Stimulated activated CD4-positive, alpha-beta T cell treated with anti-CD3 and anti-CD28 coated beads, TNF-alpha, amount 100 ng/mL, for 1 hour (primary cell): Measurements from ENCODE around the gene FAM83C.
"Not testable (repeated sequence)": the region's sequence is repeated elsewhere in the genome, so short reads cannot be mapped to it uniquely, and the experiment has no call there.

Source experiments
- DNase-seq, 3 donors: peaks; one replicate each; pipeline ENCODE4 v3.0.0-alpha.2; 2020; ENCODE audit warnings: low read depth in 3 of 3, low spot score in 1 of 3

Gene FAM83C

DNA sequence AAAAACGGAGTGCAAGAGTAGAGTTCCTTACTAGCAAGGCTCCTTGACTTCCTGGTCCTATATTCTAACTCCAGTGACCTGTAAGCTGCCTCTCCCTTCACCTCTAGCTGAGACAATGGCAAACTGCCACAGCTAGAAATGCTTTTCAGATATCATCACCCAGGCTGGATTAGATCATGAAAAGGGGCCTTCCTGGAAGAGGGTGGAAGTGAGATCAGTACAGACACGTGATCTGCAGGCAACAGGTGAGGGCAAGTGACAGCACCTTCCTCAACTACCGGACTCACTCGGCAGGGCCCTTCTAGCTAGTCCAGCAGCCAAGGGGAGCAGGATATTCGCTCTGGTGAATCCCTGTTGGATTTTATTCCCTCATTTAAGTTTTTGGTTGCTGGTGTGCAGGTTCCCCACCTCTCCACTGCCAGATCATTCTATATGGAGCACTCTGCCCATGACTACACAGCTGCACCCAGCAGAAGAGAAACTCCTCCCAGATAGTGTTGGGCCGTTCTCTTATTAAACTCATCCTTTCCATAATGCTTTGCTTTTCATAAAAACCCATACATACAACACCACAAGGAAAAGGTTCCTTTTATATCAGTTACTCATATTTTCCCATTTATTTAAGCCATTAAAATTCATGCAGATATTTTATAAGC, 26.4 kb upstream of the FAM83C start:
- DNase-seq, result no peak

DNA sequence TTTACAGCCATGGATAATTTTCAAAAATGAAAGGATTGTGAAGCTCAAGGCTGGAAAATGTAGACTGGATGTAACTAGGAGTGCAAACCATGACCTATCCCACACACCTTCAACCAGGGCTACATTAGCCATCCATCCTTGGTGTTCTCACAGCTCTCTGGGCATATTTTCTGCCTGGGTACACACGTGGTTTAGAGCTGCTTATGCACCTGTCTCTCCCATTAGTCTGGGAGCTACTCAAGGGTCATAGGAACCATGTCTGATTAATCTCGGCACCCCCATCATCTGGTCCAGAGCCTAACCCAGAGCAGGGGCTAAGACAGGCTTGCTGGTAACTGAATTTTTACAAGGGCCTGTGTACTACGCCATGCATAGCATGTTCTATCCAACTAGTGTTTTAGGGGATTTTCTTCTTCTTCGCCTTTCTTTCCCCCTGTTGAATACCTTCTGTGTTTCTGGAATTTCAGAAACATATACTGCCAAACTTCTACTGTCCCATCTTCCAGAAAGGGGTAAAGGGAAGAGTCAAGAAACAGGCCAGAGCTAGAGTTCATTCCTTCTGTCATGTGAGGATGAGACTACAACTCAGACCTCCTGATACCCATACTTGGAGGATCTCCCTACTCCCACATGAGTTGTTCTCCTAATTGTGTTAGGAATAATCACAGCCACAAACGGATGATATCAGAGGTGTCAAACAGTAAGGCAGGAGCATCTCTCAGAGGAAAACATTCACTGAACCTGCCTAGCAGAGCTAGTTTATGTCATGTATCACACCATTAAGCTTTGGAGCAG, 25.4 kb upstream of the FAM83C start:
- DNase-seq, result no peak

DNA sequence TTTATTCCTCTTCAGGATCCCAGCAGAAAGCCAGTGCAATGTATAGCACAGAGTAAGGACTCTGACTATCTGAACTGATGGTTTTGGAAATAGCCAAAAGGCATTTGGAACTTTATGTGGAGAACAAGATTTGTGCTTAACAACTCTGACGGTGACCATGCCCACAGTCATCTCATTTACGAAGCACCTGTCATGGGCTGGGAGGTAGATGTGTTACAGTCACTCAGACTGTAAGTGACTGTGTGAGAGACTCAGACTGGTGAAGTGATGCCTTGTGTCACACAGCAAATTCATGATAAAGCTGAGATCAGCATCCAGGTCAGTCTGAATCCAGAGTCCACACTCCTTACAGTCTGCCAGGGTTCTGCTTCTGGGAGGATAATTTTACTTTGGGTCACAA, 23.9 kb upstream of the FAM83C start:
- DNase-seq, result no peak

DNA sequence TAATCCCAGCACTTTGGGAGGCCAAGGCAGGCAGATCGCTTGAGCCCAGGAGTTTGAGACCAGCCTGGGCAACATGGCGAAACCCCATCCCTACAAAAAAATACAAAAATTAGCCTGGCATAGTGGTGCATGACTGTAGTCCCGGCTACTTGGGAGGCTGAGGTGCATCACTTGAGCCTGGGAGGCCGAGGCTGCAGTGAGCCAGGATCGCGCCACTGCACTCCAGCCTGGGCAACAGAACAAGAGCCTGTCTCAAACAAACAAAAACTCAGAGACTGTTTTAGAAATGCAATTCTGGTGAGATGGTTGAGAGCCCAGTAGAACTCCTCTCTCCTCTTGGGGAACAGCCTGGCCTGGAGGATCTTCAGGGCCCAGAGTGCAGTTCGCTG, 23.4 kb upstream of the FAM83C start:
- not testable (repeated sequence) for DNase-seq

DNA sequence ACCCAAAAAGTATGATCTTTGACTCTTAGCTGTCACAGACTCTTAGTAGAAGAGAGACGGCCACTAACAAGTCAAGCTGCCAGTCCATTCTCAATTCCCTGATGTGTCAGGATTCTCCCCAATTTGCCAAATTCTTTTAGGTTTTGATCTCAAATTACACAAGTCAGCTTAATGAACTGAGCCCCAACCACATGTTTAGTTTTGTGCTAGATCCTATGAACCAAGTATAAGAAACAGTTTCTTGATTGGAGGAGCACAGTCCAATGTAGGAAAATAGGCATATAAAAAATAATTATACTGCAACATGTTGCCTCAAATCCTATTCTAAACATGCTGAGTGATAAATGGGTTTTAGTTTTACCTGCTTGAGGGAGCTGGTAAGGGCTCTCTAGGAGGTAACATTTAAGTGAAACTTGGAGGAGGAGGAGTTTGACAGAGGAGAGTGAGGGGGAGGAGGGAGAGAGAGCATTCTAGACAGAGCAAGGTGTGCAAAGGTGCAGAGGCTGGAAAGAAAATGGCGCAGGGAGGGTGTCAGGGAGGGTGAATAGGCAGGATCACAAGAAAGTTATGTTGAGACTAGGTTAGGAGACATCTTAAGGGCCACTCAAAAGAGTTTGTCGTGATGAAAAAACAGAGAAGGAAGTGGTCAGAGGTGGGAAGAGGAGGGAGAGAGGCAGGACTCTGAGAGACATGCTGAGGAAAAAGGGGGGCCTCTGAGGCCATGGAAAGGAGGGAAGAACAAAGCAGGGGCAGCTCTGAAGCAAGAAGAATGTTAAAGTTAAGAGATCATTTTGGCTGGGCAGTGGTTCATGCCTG, 22.8 kb upstream of the FAM83C start:
- no peak for DNase-seq

DNA sequence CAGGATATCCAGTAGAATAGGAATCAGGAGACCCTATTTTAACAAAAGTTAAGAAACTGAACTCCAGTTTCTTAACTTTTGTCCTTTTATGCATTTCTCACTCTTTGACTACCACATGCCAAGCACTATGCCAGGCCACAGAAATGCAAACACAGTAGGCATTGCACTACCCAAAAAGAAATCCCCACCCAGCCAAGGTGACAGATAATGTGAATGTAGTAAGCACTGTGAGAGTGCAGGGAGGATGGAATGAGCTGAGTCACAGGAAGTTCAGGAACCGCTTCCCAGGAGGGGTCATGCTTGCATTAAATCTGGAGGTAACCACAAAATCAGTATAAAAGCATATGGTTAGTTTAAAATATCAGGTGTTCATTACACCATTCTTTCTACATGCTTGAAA, 20.1 kb upstream of the FAM83C start:
- DNase-seq, result no peak

DNA sequence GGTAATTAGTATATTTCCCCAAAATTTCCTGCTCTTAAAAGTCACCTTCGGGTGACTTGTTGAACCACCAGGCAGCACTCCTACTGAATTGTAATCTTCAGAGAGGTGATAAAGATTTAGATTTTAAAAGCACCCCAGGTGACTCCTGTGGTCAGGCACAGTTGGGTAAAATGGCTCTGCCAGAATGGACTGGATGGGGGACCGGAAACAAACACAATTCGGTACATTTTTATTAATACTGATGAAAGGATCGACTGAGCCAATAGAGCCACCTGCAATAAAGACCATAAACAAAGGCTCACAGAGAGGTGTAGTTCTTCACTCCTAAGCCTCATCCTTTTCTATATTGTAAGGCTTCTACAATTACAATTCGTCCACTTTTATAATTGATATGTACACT, 19.6 kb upstream of the FAM83C start:
- DNase-seq, result no peak

DNA sequence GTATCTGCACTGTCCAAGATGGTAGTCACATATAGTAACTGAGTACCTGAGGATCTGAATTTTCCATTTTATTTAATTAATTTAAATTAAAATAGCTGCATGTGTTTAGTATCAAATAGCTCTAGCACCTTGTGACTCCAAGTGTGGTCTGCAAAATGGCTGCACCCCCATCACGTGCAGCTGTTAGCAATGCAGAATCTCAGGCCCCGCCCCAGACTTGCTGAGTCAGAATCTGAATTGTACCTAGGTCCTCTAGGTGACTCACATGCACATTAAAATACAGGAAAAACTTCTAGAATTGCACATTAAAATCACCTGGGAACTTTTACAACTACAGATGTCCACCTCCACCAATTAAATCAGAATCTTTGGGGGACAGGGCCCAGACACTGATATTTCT, 19.2 kb upstream of the FAM83C start:
- DNase-seq, result peak in 1 of 3 donors; percentile 37

DNA sequence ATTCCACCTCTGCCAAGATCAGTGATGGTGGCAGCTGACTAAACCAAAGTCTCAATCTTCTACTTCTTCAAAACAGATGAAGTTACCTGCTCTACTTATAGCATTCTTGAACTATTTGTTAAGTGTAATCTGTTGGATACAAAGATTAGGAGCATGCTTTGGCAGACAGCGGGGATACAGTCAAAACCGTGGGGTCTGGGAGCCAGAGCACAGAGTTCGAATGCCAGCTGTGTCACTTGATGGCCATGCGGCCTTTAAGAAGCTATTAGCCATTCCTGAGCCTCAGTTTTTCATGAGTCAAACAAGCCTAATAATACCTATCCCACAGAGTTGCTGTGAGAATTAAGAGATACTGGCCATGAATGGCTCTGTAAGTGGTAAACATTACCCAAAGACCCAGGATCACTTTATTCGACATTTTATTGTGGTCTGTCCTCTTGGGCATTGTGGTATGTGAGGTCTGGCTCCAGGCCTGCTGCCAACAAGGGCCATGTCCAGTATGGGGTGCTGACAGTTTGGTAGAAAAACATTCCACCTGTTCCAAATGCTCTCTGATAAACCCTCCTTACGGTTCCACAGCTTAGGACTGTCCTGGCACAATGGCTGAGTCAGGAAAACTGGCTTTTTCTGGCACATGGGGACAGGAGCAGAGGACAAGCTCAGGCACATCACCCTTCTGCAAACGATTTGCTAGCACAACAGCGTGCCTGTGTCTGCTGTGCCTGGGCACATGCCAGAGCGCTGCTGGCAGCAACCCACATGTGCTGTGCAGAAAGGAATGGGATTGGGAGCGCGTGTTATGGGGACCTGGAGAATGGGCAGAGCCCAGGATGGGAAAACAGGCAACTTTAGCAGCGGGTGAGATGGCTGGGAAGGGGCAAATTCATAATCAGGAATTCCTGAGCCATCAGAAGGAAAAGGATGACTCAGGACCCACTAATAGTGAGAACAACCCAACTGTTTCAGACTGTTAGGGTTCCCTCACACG, 15.7 kb upstream of the FAM83C start:
- DNase-seq, result no peak

DNA sequence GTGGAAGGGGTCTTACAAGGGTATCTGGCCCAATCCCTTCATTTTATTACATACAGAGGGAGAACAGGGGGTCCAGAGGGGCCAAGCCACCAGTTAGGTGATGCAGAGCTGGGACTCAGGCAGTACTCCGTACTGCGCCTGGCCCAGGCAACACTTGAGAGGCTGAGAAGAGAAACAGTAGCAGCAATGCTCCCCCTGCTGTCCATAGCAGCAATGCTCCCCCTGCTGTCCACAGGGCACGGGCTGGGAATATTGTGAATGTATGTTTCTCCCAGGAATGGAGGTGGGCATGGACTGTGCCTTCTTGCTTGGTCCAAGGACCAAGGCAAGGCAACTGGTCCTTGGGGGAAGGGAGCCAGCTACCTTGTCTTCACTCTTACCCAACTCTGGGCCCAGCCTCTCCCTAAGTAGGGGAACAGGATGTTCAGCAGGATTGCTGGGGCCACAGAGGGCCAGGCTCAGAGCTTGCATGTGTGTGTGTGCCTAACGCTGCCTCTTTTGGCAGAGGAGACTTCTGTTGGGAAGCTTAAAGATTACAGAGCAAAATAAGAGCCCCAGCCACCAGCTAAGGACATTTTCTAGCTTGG, 14.8 kb upstream of the FAM83C start:
- DNase-seq, result no peak

DNA sequence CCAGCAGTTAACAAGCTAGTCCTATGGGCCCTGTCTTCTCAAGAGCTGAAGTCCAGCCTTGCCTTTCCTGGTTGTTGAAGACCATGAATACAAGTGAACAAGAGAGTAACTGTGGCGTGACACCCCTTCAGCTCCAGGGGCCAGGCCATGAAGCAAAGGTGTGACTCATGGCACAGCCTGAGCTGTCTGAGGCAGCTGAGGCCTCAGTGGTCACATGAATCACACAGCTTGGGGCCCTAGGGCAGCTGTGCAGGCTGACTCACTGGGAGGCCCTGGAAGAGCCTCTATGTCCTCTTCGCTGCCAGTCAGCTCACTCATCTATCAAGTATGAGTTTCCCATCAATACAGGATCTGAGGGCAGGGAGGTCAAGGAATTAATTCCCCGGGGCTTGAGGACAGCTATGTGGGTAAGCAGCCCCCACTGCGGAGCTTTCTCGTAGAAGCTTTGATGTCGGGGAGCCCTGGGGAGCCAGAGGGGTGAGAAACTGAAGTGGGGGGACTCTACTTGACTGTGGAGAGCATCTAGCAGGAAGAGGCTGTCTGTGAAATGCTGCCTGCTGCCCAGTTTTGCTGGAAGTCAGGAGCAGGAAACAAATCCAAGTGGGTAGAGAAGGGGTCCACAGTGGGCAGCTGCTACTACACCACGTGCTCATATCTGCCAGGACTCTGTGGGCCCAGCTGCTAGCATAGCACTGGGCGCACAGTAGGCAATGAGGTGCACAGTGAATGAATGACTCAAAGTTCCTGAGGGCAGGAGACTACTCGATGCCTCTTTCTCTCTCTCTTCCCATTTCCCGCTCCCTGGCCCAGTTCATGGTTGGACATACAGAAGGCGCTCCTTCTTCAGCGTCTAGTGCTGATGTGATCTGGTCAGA, 13.7 kb upstream of the FAM83C start:
- peak in 1 of 3 donors; percentile 33 for DNase-seq

DNA sequence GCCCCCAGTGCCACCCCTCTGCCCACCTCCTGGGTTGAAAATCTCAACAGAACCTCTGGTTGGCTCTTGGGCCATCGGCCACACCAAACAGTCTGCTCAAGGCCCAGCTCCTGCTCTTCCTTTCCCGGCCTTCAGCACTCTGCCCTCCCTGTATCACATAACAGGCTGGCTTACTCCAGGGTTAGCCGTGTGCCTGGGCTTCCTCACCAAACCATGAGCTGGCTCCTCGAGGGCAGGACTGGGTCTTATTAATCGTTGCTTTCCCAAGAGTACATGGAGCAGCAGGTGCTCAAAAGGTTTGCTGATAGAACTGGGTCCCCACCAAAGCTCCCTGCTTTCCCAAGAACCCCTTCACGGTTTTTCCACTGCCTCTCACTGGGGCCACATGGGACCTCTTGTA, 12.7 kb upstream of the FAM83C start:
- DNase-seq, result no peak

DNA sequence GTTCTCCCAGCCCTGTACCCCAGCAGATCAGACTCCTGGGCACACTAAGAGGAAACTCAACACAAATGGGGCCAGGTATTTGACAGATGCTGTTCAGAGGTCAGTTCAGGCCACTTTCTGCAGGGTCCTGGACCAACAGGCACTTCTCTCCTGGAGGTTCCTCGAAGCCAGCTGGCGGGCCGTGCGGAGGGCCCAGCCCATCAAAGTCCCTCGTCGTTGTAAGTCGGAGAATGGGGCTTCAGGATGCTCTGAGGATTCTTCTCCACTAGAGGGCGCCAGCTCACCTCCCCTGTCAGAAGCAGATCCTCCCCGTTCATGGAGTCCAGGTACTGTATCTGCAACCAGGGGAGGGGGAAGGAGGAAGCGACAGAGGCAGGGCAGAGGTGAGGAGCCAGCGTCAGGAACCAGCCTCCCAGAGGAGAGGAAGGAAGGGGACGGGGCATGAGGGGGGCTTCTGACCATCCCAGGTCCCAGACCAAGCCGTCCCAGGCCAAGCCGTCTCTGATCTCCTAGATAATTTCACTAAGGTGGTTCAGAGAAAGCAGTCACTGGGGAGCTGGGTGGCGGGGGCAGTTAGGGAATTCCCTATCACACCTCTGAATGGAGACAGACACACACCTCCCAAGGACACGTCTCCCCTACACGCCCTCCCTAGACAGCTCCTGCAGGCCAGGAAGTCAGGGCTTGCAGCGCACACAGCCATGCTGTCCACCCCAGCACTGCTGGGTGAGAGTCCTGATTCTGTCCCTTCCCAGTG, 11.7 kb upstream of the FAM83C start:
- DNase-seq, result peak; percentile 62 to 68 (median 65)

DNA sequence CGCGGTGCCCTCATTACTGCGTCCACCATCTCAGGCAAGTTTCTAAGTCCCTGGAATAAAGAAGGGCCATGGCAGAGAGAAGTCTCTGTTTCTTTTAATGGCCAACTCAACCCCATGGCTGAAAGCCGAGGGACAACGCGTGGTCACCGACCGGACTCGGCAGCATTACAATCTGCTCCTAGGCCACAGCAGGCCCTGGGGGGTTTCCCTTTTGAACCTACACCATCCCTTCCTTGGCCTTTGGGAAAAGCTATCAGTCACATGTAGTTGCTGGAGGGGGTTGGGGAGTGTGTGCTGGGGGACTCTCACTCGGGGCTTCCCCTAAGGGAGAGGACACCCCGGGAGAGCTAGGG, 11.1 kb upstream of the FAM83C start:
- DNase-seq, result no peak

DNA sequence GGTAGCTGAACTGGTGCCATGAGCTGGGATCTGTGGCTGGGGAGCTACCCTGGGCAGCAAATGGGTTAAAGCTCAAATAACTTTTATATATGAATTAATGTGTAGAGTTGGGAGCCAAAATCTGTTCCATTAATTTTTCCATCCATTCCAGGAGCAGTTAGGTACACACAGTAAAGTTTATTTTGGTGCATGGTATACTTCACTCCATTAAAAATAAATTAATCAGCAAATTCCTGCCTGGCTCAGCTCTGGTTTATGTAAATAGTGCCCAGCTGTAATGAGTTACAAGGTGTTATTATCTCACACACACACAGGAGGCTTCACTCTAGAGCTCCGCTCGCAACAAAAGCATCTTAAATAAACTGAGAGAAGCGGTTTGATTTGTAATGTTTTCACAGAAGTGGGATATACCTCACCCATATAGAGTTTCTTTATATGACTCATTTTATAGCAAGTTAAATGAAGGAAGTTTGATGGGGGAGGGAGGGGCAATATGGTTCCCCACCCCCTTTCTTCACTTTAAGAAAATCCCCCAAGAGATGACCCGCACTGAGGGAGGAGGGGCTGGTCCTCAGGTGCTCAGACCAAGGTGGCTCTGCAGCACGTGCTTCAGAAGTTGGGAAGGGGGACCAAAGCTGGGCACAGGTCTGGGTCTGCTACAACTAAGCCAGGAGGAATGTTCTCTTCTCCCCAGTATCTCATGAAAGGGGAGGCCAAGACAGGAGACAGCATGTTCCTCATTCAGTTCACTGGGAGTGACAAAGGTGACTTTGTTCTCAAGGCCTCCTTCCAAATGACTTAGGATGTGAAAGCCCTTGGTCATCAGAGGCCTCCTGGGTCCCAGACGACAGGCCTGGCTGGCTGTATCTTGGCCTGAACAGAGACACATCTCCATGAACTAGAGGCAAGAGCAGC, 10.5 kb upstream of the FAM83C start:
- no peak for DNase-seq

DNA sequence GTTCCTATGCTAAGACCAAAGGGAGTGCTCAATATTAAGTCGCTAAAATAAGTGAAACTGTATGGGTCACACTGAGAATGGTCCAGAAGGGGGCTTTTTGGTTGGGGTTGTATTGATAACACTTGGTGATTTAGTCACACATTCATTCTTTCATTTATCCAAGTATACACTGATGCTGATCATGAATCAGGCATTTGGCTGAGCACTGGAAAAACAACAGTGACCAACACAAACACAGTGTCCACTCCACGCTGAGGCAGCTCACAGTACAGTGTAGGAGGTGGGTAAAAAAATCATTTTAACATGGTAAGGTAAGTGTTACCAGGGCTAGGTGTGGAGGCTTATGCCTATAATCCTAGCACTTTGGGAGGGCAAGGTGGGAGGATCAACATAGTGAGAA, 9.2 kb upstream of the FAM83C start:
- no peak for DNase-seq

DNA sequence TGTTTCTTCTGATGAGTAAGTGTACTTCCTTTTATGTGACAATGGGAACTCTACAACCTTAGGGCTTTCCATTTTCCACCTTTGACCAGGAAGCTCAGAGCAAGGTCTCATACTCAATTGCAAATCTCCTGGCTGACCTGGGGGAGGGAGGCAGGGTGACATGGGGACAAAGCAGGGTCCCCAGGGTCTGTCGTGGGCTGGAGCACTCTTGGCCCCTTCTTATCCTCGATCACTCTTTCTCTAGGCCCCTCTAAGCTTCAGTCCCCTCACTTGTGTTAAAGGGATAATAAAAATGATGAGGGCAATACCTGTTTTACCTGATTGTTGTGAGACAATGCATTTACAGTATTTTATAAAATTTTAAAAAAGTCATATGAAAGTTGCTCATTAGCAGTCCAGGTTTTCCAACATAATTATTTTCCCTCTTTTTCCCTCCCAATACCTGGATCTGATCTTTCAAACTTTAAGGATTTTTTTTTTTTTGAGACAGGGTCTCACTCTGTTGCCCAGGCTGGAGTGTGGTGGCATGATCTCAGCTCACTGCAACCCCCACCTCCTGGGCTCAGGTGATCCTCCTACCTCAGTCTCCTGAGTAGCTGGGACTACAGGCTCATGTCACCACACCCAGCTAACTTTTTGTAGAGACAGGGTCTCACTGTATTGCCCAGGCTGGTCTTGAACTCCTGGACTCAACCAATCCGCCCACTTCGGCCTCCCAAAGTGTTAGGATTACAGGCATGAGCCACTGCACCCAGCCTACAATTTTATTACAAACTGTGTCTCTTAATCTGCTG, 8.4 kb upstream of the FAM83C start:
- no peak for DNase-seq
